COR-L47 (cell line): Measurements from ENCODE around the gene PITX1.

Source experiments
- DNase-seq: peaks from one replicate; lab custom pipeline; 2025; lab: John Stamatoyannopoulos, UW

The PITX1 gene

GRCh38 chr5:135029477-135030122, 4.4 kb downstream of the PITX1 start:
- DNase-seq: no peak

- DNase-seq: no peak
Observed at GRCh38 chr5:135028791-135029476, 5.1 kb downstream of the PITX1 start.

- no peak for DNase-seq
Observed at GRCh38 chr5:135027697-135028615, 6.1 kb downstream of the PITX1 start.

- no peak for DNase-seq
Observed at GRCh38 chr5:135027266-135027696, 6.7 kb downstream of the PITX1 start.

GRCh38 chr5:135026645-135027265, 7.3 kb downstream of the PITX1 start:
- DNase-seq: no peak

DNA sequence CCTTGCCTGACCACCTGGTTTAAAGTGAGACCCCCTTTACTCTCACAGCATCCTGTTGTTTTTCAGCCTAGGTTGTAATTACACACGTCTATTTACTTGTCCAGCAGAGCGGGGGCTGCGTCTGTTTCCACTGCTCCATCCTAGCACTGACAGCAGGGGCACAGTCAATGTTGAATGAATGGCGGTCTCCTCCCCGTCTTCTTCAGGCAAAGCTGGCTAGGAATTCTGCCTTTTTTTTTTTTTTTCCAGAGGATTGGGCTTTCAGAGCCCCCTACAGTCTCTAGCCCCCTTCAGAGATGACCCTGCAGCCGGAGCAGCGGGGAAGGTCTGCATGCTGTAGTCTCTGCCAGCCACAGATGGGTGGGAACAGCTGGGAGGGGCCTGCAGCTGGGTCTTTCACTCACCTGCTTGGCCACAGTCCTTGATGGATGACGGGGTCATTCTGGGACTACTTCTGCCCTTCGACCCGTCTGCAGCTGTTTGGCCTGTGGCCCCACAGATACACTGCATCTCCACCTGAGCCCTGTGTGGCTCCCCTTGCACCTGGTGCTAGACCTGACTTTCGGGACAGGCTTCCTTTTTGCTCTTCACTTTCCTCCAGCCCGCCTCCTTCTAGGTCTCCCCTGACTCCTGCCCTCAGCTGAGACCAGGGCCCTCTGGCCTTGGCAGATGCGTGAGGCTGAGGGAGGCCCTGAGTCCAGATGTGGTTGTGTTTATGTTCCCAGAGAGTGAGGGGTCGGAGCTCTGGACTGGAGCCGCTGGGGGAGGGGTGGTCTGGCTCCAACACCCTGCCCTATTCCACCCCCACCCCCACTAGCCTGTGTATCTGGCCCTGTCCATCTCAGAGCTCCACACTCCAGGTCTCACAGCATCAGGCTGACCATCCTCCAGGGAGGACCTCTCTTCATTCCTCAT, 8.0 kb downstream of the PITX1 start:
- no peak for DNase-seq

- DNase-seq: no peak
Observed at GRCh38 chr5:135024956-135025729, 8.9 kb downstream of the PITX1 start.

GRCh38 chr5:135020111-135020895, 13.7 kb downstream of the PITX1 start:
- no peak for DNase-seq

DNA sequence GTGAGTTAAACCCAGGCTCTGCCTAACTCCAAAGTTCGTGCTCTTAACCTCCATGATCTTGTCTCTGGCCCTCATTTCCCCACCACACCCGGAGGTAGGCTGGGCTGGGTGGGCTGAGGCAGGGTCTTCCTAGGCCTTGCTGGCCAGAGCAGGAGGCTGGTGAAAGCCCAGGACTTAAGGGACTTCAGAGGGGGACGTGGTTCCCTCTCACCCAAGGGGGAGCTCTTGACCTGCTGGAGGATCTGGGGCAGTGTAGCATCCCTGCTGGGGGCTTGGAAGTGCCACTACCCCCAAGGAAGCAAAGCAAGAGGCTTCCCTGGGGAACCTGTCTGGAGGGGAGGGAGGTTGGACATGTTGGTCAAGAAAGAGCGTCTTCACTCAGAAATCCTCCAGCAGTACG, 14.7 kb downstream of the PITX1 start:
- DNase-seq: no peak

- DNase-seq: no peak
Observed at GRCh38 chr5:135018457-135018856, 15.6 kb downstream of the PITX1 start.

- DNase-seq: no peak
Observed at GRCh38 chr5:135016861-135017290, 17.2 kb downstream of the PITX1 start.

DNA sequence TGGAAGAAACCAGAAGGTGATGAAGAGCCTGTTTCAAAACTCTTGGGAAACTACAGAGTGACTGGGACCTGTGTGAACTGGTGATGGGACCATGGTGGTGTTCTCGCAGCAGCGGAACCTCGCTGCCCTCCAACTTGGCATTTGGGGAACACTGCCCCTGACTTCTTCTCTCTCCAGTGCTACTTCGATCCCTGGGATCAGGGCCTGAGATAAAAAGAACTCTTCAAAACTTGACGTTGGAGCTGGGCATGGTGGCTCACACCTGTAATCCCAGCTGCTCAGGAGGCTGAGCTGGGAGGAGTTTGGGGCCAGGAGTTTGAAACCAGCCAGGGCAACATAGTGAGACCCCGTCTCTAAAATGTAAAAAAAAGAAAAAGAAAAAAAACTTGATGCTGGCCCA, 18.1 kb downstream of the PITX1 start:
- DNase-seq: no peak

DNA sequence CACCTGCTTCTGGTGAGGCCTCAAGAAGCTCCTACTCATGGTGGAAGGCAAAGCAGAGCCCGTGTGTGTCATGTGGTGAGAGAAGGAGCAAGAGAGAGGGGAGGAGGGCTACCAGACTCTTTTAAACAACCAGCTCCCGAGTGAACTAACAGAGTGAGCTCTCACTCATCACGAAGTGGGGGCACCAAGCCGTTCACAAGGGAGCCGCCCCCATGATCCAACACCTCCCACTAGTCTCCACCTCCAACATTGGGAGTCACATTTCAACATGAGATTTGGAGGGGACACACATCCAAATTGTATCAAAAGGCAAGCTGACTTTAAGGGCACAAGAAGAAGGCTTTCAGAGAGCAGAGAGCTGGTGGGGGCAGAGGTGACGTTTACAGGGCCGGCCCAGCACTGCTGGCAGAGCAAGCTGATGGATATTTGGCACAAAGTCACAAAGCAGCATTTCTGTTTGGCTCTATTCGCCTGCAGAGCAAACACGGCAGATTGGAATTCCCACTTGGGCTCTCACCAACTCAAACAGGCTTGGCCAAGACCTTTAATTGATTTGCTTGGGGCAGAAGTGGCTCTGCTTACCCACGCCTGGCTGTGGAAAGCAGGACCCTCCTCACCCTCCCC, 20.0 kb downstream of the PITX1 start:
- DNase-seq: no peak

- no peak for DNase-seq
Observed at GRCh38 chr5:135013445-135013844, 20.6 kb downstream of the PITX1 start.

GRCh38 chr5:135012951-135013391, 21.1 kb downstream of the PITX1 start:
- DNase-seq: no peak

- DNase-seq: no peak
Observed at GRCh38 chr5:135012033-135012588, 21.9 kb downstream of the PITX1 start.

DNA sequence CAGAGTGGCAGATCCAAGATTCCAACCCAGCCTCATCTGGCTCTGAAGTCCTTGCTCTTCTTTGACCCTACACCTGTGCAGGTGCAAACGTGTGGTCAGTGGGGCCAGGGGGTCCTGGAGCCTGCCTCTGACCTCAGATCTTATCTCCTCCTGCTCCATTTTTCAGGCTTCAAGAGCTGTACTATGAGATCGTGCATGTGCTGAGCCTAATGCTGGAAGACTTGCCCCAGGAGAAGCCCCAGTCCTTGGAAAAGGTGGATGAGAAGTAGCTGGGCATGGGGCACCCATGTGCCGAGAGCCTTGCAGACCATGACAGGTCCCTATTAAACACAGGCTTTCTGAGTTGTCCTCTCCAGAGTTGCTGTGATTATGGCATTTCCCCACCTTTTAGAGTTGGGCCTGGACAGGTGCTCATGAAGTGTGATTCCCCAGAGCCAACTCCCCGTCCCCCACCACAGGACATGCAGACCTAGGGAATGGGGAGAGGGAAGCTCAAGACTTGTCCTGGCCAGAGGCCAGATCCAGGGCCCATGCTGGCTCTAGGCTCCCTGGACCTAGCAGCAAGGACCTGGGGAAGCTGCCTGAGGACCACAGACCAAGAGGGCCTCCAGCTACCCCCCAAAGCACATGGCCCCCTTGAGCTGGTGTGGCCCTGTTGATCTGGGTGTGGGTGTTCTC, 22.5 kb downstream of the PITX1 start:
- DNase-seq: no peak
